ENCODE data around the gene S1PR2. TPM values are rescaled to one million over a fixed set of nuclear protein-coding genes. Genes with fewer than 3 reads are reported as not detected.

S1PR2 gene
- total RNA-seq, 1 donor from 2014 or later = 12.5 TPM

GRCh38 chr19:10274589-10274988, 43.5 kb upstream of the S1PR2 start:
- TF ChIP-seq CTCF (IDR thresholded peaks at IDR 0.05; ENCODE audit: partially characterized antibody, unreplicated experiment) = no peak
- no peak for DNase-seq
- Mint-ChIP-seq H3K27ac (ENCODE audit: unreplicated experiment) (no peak overlapping the region), H3K36me3 (ENCODE audit: unreplicated experiment) (no peaks in the 10 kb centered on the region), H3K9me3 (ENCODE audit: unreplicated experiment) (no peaks in the 10 kb centered on the region), H3K4me1 (ENCODE audit: low read depth, unreplicated experiment) (no peaks in the 10 kb centered on the region), H3K4me3 (ENCODE audit: unreplicated experiment) (no peak overlapping the region), H3K27me3 (ENCODE audit: unreplicated experiment) (peaks cover 7% of the 10 kb centered on the region)

GRCh38 chr19:10271543-10272086, 40.5 kb upstream of the S1PR2 start:
- no peak for TF ChIP-seq CTCF (IDR thresholded peaks at IDR 0.05; ENCODE audit: partially characterized antibody, unreplicated experiment)
- H3K36me3 Mint-ChIP-seq (ENCODE audit: unreplicated experiment) = no peaks in the 10 kb centered on the region
- H3K27ac Mint-ChIP-seq (ENCODE audit: unreplicated experiment) = no peak overlapping the region
- H3K27me3 Mint-ChIP-seq (ENCODE audit: unreplicated experiment) = peaks cover 8% of the 10 kb centered on the region
- no peak overlapping the region for H3K4me3 Mint-ChIP-seq (ENCODE audit: unreplicated experiment)
- no peak for DNase-seq
- no peaks in the 10 kb centered on the region for H3K9me3 Mint-ChIP-seq (ENCODE audit: unreplicated experiment)
- H3K4me1 Mint-ChIP-seq (ENCODE audit: low read depth, unreplicated experiment) = no peaks in the 10 kb centered on the region

- peaks cover 8% of the 10 kb centered on the region for H3K27me3 Mint-ChIP-seq (ENCODE audit: unreplicated experiment)
- H3K27ac Mint-ChIP-seq (ENCODE audit: unreplicated experiment) = no peak within 1 kb of the TSS
- no peak within 1 kb of the TSS for H3K4me3 Mint-ChIP-seq (ENCODE audit: unreplicated experiment)
- TF ChIP-seq CTCF (IDR thresholded peaks at IDR 0.05; ENCODE audit: partially characterized antibody, unreplicated experiment) = no peak
- no peak for DNase-seq
- H3K9me3 Mint-ChIP-seq (ENCODE audit: unreplicated experiment) = no peaks in the 10 kb centered on the region
- no peaks in the 10 kb centered on the region for H3K4me1 Mint-ChIP-seq (ENCODE audit: low read depth, unreplicated experiment)
- no peaks in the 10 kb centered on the region for H3K36me3 Mint-ChIP-seq (ENCODE audit: unreplicated experiment)
Measured at GRCh38 chr19:10270616-10271394, 39.7 kb upstream of the S1PR2 start, which contains the start of gene ICAM1. ICAM1 (plus strand) TSS chr19:10271120; CDS start chr19:10271160, 40 bp downstream.

- Mint-ChIP-seq H3K4me1 (ENCODE audit: low read depth, unreplicated experiment) (no peaks in the 10 kb centered on the region), H3K4me3 (ENCODE audit: unreplicated experiment) (no peak overlapping the region), H3K27me3 (ENCODE audit: unreplicated experiment) (peaks cover 8% of the 10 kb centered on the region), H3K36me3 (ENCODE audit: unreplicated experiment) (no peaks in the 10 kb centered on the region), H3K27ac (ENCODE audit: unreplicated experiment) (no peak overlapping the region), H3K9me3 (ENCODE audit: unreplicated experiment) (no peaks in the 10 kb centered on the region)
- no peak for TF ChIP-seq CTCF (IDR thresholded peaks at IDR 0.05; ENCODE audit: partially characterized antibody, unreplicated experiment)
- DNase-seq = no peak
Measured at GRCh38 chr19:10270180-10270615, 39.1 kb upstream of the S1PR2 start.

Measured in glutamatergic neuron (in vitro differentiated cells).